Caco-2 (cell line): ENCODE measurements around the gene C1QTNF12. TPM values are rescaled to one million over a fixed set of nuclear protein-coding genes. Genes with fewer than 3 reads are reported as not detected.

Experiments used
- BruUV-seq: library from RNA; stranded (reverse); fragments of 400-500 nt; replicated peaks from 2 replicates; lab custom pipeline; 2021; lab: Mats Ljungman, UMichigan
- CTCF ChIA-PET: fragments of 300-600 bp; sonication (Branson Sonifier 250); formaldehyde crosslinking; loops from one replicate; lab custom pipeline; 2022; ENCODE audit warnings: antibody characterized with exemption; lab: Charles Lee
- POLR2A ChIA-PET: fragments of 300-600 bp; sonication (Branson Sonifier 250); formaldehyde crosslinking; loops from one replicate; lab custom pipeline; 2022; ENCODE audit warnings: antibody characterized with exemption; lab: Charles Lee
- DNase-seq, 2 experiments: peaks; one replicate each; pipeline versions ENCODE4 v3.0.0 to v3.0.0-alpha.2; 2020 to 2022
- H3K27me3 ChIP-seq: replicated peaks from 2 replicates; pipeline ENCODE4 v1.6.0; 2011; ENCODE audit warnings: low read length; ENCODE audit not compliant: control insufficient read depth, insufficient read depth
- H3K36me3 ChIP-seq: 2 replicates; pipeline ENCODE4 v1.5.1; 2011; ENCODE audit warnings: low read length; ENCODE audit not compliant: control insufficient read depth, insufficient read depth
- H3K4me1 ChIP-seq: fragments of 250-450 bp; sonication (Bioruptor Pico); 2 replicates; pipeline ENCODE4 v1.5.1; 2020; ENCODE audit warnings: mild to moderate bottlenecking
- H3K4me3 ChIP-seq: 2 replicates; pipeline ENCODE4 v1.5.1; 2011; ENCODE audit warnings: low read depth, mild to moderate bottlenecking, control low read depth, low read length
- H3K9me3 ChIP-seq: fragments of 250-450 bp; sonication (Bioruptor Pico); 2 replicates; pipeline ENCODE4 v1.5.1; 2020; ENCODE audit warnings: mild to moderate bottlenecking, moderate library complexity
- H3K27ac Mint-ChIP-seq: one replicate; pipeline ENCODE4 v1.8.0; 2022; ENCODE audit warnings: mixed read lengths; ENCODE audit not compliant: unreplicated experiment
- H3K27me3 Mint-ChIP-seq: one replicate; pipeline ENCODE4 v1.8.0; 2022; ENCODE audit warnings: mixed read lengths; ENCODE audit not compliant: insufficient read depth, unreplicated experiment
- H3K36me3 Mint-ChIP-seq: one replicate; pipeline ENCODE4 v1.8.0; 2022; ENCODE audit warnings: mild to moderate bottlenecking, mixed read lengths; ENCODE audit not compliant: insufficient read depth, unreplicated experiment
- H3K4me1 Mint-ChIP-seq: one replicate; pipeline ENCODE4 v1.8.0; 2022; ENCODE audit warnings: low read depth, mixed read lengths; ENCODE audit not compliant: unreplicated experiment
- H3K4me3 Mint-ChIP-seq: one replicate; pipeline ENCODE4 v1.8.0; 2022; ENCODE audit warnings: mild to moderate bottlenecking, moderate library complexity, mixed read lengths; ENCODE audit not compliant: unreplicated experiment
- H3K9me3 Mint-ChIP-seq: one replicate; pipeline ENCODE4 v1.8.0; 2022; ENCODE audit warnings: mixed read lengths; ENCODE audit not compliant: unreplicated experiment
- CTCF ChIP-seq, 2 experiments: fragments of 200-600 bp in 1 of 2; IDR thresholded peaks; 1 replicate in 1 of 2; 2 replicates in 1 of 2; pipeline versions ENCODE4 v1.5.1 to v1.8.0; 2011 to 2022; ENCODE audit warnings: antibody characterized with exemption in 1 of 2, control low read depth in 1 of 2, inconsistent platforms in 1 of 2, low read depth in 1 of 2, low read length in 1 of 2, mild to moderate bottlenecking in 1 of 2, moderate library complexity in 1 of 2; ENCODE audit not compliant: insufficient read depth in 1 of 2, severe bottlenecking in 1 of 2, unreplicated experiment in 1 of 2
- intact Hi-C: fragments of 100-400 bp; cut with micrococcal nuclease; formaldehyde crosslinking; loops from one replicate; pipeline ENCODE4 v1.10.0; 2022; ENCODE audit not compliant: unreplicated experiment
- total RNA-seq: library from RNA; stranded (reverse); gene quantifications from 2 replicates; pipeline ENCODE4 v1.2.3, GENCODE V29; 2022

C1QTNF12 gene
- total RNA-seq, 1 experiment from 2014 or later: 3.7 TPM

GRCh38 chr1:1244192-1244811, 2.2 kb downstream of the C1QTNF12 start:
- Mint-ChIP-seq H3K4me3 (no peak overlapping the region), H3K9me3 (no peaks in the 10 kb centered on the region), H3K36me3 (peaks cover 27% of the 10 kb centered on the region), H3K27ac (no peak overlapping the region), H3K27me3 (no peaks in the 10 kb centered on the region), H3K4me1 (no peaks in the 10 kb centered on the region)
- no TSS peak for BruUV-seq
- Histone ChIP-seq H3K4me3 (no peak overlapping the region), H3K27me3 (no peaks in the 10 kb centered on the region), H3K4me1 (peaks cover 16% of the 10 kb centered on the region), H3K9me3 (no peaks in the 10 kb centered on the region), H3K36me3 (no peaks in the 10 kb centered on the region)
- intact Hi-C loops: no loop called here
- DNase-seq: peak; percentile 53 to 70
- CTCF ChIA-PET: no interaction called here
- POLR2A ChIA-PET: no interaction called here
- TF ChIP-seq CTCF (IDR thresholded peaks at IDR 0.05; ENCODE audit: insufficient read depth in 1 of 2, low read depth in 1 of 2, low read length in 1 of 2, severe bottlenecking in 1 of 2, unreplicated experiment in 1 of 2): no peak

DNA sequence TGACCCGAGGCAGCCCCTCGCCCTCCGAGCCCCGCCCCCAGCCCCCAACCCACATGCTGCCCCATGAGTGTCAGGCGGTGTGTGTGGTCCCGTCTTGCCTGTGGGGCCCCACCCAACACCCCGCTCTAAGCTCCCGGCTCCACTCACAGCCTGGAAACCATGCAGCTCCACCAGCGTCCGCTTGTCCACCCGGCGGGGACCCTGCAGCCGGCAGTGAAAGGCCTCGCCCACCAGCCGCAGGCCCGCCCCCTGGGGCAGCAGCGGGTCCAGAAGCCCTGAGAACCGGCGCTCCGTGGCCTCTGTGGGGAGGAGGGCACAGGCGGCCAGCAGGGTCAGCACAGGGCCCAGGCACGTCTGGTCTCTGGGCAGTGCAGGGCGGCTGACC, 2.7 kb downstream of the C1QTNF12 start:
- Histone ChIP-seq H3K9me3 (no peaks in the 10 kb centered on the region), H3K36me3 (no peaks in the 10 kb centered on the region), H3K27me3 (no peaks in the 10 kb centered on the region), H3K4me3 (no peak overlapping the region), H3K4me1 (peaks cover 18% of the 10 kb centered on the region)
- Mint-ChIP-seq H3K36me3 (peaks cover 31% of the 10 kb centered on the region), H3K27ac (no peak overlapping the region), H3K4me3 (no peak overlapping the region), H3K4me1 (no peaks in the 10 kb centered on the region), H3K9me3 (no peaks in the 10 kb centered on the region), H3K27me3 (no peaks in the 10 kb centered on the region)
- no peak for TF ChIP-seq CTCF (IDR thresholded peaks at IDR 0.05; ENCODE audit: insufficient read depth in 1 of 2, low read depth in 1 of 2, low read length in 1 of 2, severe bottlenecking in 1 of 2, unreplicated experiment in 1 of 2)
- ChIA-PET CTCF (no interaction called here), POLR2A (no interaction called here)
- intact Hi-C loops: no loop called here
- BruUV-seq: no TSS peak
- no peak for DNase-seq

DNA sequence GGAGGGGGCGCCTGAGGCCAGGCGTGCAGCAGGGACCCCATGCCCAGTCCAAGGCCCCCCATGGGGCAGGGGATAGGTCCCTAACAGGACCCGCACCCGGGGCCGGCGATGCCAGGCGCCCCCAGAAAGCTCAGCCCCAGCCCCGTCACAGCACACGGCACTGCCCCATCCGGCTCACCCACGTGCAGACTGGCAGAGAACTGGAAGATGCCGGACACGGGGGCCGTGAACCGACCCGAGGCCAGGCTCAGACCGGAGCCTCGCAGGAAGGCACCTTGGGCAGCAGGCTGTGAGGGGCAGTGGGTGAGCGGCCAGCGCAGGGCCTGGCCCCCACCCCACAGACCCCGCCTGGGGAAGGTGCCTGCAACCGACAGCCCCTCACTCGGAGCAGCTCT, 3.3 kb downstream of the C1QTNF12 start:
- no TSS peak for BruUV-seq
- Histone ChIP-seq H3K4me3 (no peak overlapping the region), H3K9me3 (no peaks in the 10 kb centered on the region), H3K27me3 (no peaks in the 10 kb centered on the region), H3K4me1 (peaks cover 23% of the 10 kb centered on the region), H3K36me3 (no peaks in the 10 kb centered on the region)
- DNase-seq: no peak
- ChIA-PET POLR2A (no interaction called here), CTCF (no interaction called here)
- Mint-ChIP-seq H3K4me3 (no peak overlapping the region), H3K27ac (no peak overlapping the region), H3K36me3 (peaks cover 37% of the 10 kb centered on the region), H3K9me3 (no peaks in the 10 kb centered on the region), H3K4me1 (no peaks in the 10 kb centered on the region), H3K27me3 (no peaks in the 10 kb centered on the region)
- no peak for TF ChIP-seq CTCF (IDR thresholded peaks at IDR 0.05; ENCODE audit: insufficient read depth in 1 of 2, low read depth in 1 of 2, low read length in 1 of 2, severe bottlenecking in 1 of 2, unreplicated experiment in 1 of 2)
- intact Hi-C loops: no loop called here
